Astrocyte (in vitro differentiated cells and primary cell): ENCODE measurements around the gene CIART. TPM values are rescaled to one million over a fixed set of nuclear protein-coding genes. Genes with fewer than 3 reads are reported as not detected.
A peak's percentile ranks its signal among the peaks of the same experiment; 100 is the strongest.

Source experiments
- DNase-seq: peaks from one replicate; pipeline ENCODE4 v3.0.0-alpha.2; 2010; ENCODE audit warnings: low read depth
- FAIRE-seq: peaks from 2 replicates; lab custom pipeline; 2011; peaks lifted over from hg19 to GRCh38; lab: Jason Lieb, UNC
- H2AFZ ChIP-seq: 2 replicates; pipeline ENCODE4 v1.6.0; 2012; ENCODE audit warnings: low read depth, low read length, inconsistent platforms
- H3K27ac ChIP-seq: 2 replicates; pipeline ENCODE4 v1.5.1; 2011; ENCODE audit warnings: low read depth, low read length, inconsistent platforms
- H3K27me3 ChIP-seq: 2 replicates; pipeline ENCODE4 v1.6.0; 2011; ENCODE audit warnings: low read length, inconsistent platforms; ENCODE audit not compliant: insufficient read depth
- H3K36me3 ChIP-seq: 2 replicates; pipeline ENCODE4 v1.5.1; 2011; ENCODE audit warnings: low read length, inconsistent platforms; ENCODE audit not compliant: insufficient read depth
- H3K4me1 ChIP-seq: 2 replicates; pipeline ENCODE4 v1.5.1; 2011; ENCODE audit warnings: low read length, inconsistent platforms; ENCODE audit not compliant: insufficient read depth
- H3K4me2 ChIP-seq: 2 replicates; pipeline ENCODE4 v1.6.0; 2012; ENCODE audit warnings: low read length, inconsistent platforms
- H3K4me3 ChIP-seq: 2 replicates; pipeline ENCODE4 v1.5.1; 2011; ENCODE audit warnings: low read depth, mild to moderate bottlenecking, low read length, inconsistent platforms; ENCODE audit not compliant: insufficient read depth
- H3K79me2 ChIP-seq: 2 replicates; pipeline ENCODE4 v1.6.0; 2012; ENCODE audit warnings: mild to moderate bottlenecking, low read length, inconsistent platforms; ENCODE audit not compliant: insufficient read depth
- H3K9ac ChIP-seq: 2 replicates; pipeline ENCODE4 v1.6.0; 2012; ENCODE audit warnings: mild to moderate bottlenecking, low read length, inconsistent platforms
- H3K9me3 ChIP-seq: 2 replicates; pipeline ENCODE4 v1.5.1; 2012; ENCODE audit warnings: low read depth, mild to moderate bottlenecking, low read length, inconsistent platforms; ENCODE audit not compliant: insufficient read depth
- H4K20me1 ChIP-seq: 2 replicates; pipeline ENCODE4 v1.6.0; 2012; ENCODE audit warnings: low read length, inconsistent platforms; ENCODE audit not compliant: insufficient read depth
- H3K27ac Mint-ChIP-seq: one replicate; pipeline ENCODE4 v1.8.0; 2021; ENCODE audit warnings: mild to moderate bottlenecking, mixed read lengths; ENCODE audit not compliant: unreplicated experiment
- H3K27me3 Mint-ChIP-seq: one replicate; pipeline ENCODE4 v1.8.0; 2021; ENCODE audit warnings: low read depth, mixed read lengths; ENCODE audit not compliant: unreplicated experiment
- H3K36me3 Mint-ChIP-seq: one replicate; pipeline ENCODE4 v1.8.0; 2021; ENCODE audit warnings: low read depth, mixed read lengths; ENCODE audit not compliant: unreplicated experiment
- H3K4me1 Mint-ChIP-seq: one replicate; pipeline ENCODE4 v1.8.0; 2021; ENCODE audit warnings: low read depth, mixed read lengths; ENCODE audit not compliant: unreplicated experiment
- H3K4me3 Mint-ChIP-seq: one replicate; pipeline ENCODE4 v1.8.0; 2021; ENCODE audit warnings: mild to moderate bottlenecking, moderate library complexity, mixed read lengths; ENCODE audit not compliant: unreplicated experiment
- H3K9me3 Mint-ChIP-seq: one replicate; pipeline ENCODE4 v1.8.0; 2021; ENCODE audit warnings: mild to moderate bottlenecking, mixed read lengths; ENCODE audit not compliant: unreplicated experiment
- CTCF ChIP-seq: IDR thresholded peaks from 2 replicates; pipeline ENCODE4 v1.5.1; 2011; ENCODE audit warnings: low read depth, mild to moderate bottlenecking, inconsistent platforms, low read length, moderate library complexity; ENCODE audit not compliant: insufficient read depth
- EZH2 ChIP-seq: IDR thresholded peaks from 2 replicates; pipeline ENCODE4 v1.6.1; 2012; ENCODE audit warnings: mild to moderate bottlenecking, low read length, inconsistent platforms; ENCODE audit not compliant: insufficient read depth
- total RNA-seq: library from RNA; stranded (reverse); gene quantifications from 2 replicates; pipeline ENCODE4 v1.2.1, GENCODE V29; 2021

Gene CIART
- total RNA-seq, 1 donor from 2014 or later: 4.8 TPM

GRCh38 chr1:150271291-150271959, 10.9 kb upstream of the CIART start:
- Mint-ChIP-seq H3K9me3 (no peaks in the 10 kb centered on the region), H3K4me3 (peak overlapping the region; percentile 17), H3K36me3 (peaks cover 7% of the 10 kb centered on the region), H3K4me1 (peaks cover 21% of the 10 kb centered on the region), H3K27me3 (no peaks in the 10 kb centered on the region), H3K27ac (no peak overlapping the region)
- Histone ChIP-seq H3K27me3 (no peaks in the 10 kb centered on the region), H3K4me1 (peaks cover 25% of the 10 kb centered on the region), H3K4me3 (no peak overlapping the region), H3K9me3 (no peaks in the 10 kb centered on the region), H3K4me2 (no peak overlapping the region), H3K27ac (no peak overlapping the region), H2AFZ (no peak overlapping the region), H3K79me2 (peaks cover 28% of the 10 kb centered on the region), H3K9ac (no peak overlapping the region), H4K20me1 (peaks cover 7% of the 10 kb centered on the region), H3K36me3 (no peaks in the 10 kb centered on the region)
- no peak for DNase-seq
- no peak for FAIRE-seq
- TF ChIP-seq CTCF: no peak
- TF ChIP-seq EZH2: no peak

- no peak for FAIRE-seq
- Histone ChIP-seq H3K79me2 (peaks cover 9% of the 10 kb centered on the region), H3K9ac (peak overlapping the region; percentile 69), H3K4me1 (peaks cover 18% of the 10 kb centered on the region), H3K36me3 (no peaks in the 10 kb centered on the region), H4K20me1 (no peaks in the 10 kb centered on the region), H3K4me2 (peak overlapping the region; percentile 82), H2AFZ (peak overlapping the region; percentile 53), H3K27ac (peak overlapping the region; percentile 32), H3K4me3 (peak overlapping the region; percentile 50), H3K27me3 (no peaks in the 10 kb centered on the region), H3K9me3 (no peaks in the 10 kb centered on the region)
- peak overlapping the region; percentile 70 for H3K4me3 Mint-ChIP-seq
- peaks cover 9% of the 10 kb centered on the region for H3K4me1 Mint-ChIP-seq
- H3K9me3 Mint-ChIP-seq: no peaks in the 10 kb centered on the region
- no peak overlapping the region for H3K27ac Mint-ChIP-seq
- peaks cover 4% of the 10 kb centered on the region for H3K36me3 Mint-ChIP-seq
- no peaks in the 10 kb centered on the region for H3K27me3 Mint-ChIP-seq
- no peak for TF ChIP-seq EZH2
- TF ChIP-seq CTCF: no peak
- peak; percentile 13 for DNase-seq
Observed at GRCh38 chr1:150273311-150273710, 9.0 kb upstream of the CIART start.

GRCh38 chr1:150280138-150280707, 2.1 kb upstream of the CIART start:
- Mint-ChIP-seq H3K27me3 (peaks cover 4% of the 10 kb centered on the region), H3K4me1 (peaks cover 8% of the 10 kb centered on the region), H3K4me3 (peak overlapping the region; percentile 72), H3K27ac (no peak overlapping the region), H3K36me3 (peaks cover 6% of the 10 kb centered on the region), H3K9me3 (peaks cover 2% of the 10 kb centered on the region)
- FAIRE-seq (no peak), DNase-seq (no peak)
- peaks cover 19% of the 10 kb centered on the region for H3K4me1 ChIP-seq
- H2AFZ ChIP-seq: no peak overlapping the region
- H3K4me2 ChIP-seq: no peak overlapping the region
- H3K4me3 ChIP-seq: no peak overlapping the region
- H3K9ac ChIP-seq: no peak overlapping the region
- H3K79me2 ChIP-seq: no peaks in the 10 kb centered on the region
- H3K9me3 ChIP-seq: no peaks in the 10 kb centered on the region
- H3K27ac ChIP-seq: no peak overlapping the region
- no peaks in the 10 kb centered on the region for H3K36me3 ChIP-seq
- H3K27me3 ChIP-seq: no peaks in the 10 kb centered on the region
- TF ChIP-seq EZH2: no peak
- no peak for TF ChIP-seq CTCF
- H4K20me1 ChIP-seq: no peaks in the 10 kb centered on the region
